Fibroblast of lung (primary cell): ENCODE data around the gene CHD9.

Source experiments
- CTCF ChIP-seq, 2 donors: IDR thresholded peaks in 1 of 2; conservative IDR thresholded peaks in 1 of 2; 1 replicate in 1 of 2; 2 replicates in 1 of 2; pipeline ENCODE4 v1.5.1; 2011 to 2012; ENCODE audit warnings: low read length in 2 of 2, control low read depth in 1 of 2, inconsistent platforms in 1 of 2, low read depth in 1 of 2, mild to moderate bottlenecking in 1 of 2
- EZH2 ChIP-seq: IDR thresholded peaks from 2 replicates; pipeline ENCODE4 v1.5.1; 2012; ENCODE audit warnings: low read length, control low read depth, mild to moderate bottlenecking; ENCODE audit errors: missing control alignments

DNA sequence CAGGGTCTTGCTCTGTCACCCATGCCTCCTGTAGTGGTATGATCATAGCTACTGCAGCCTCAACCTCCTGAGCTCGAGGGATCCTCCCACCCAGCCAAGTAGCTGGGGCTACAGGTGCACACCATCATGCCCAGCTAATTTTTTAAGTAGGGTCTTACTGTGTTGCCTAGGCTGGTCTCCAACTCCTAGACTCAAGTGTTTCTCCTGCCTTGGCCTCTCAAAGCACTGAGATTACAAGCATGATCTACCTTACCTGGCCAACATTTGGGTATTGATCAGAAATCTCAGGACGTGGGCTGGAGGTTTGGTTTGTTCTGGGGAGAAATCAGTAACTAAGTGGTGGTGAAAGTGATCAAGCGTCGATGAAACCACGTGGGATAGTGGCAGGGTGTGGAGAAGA, 4.1 kb downstream of the CHD9 start:
- TF ChIP-seq EZH2 = no peak
- no peak for TF ChIP-seq CTCF (conservative IDR thresholded peaks at IDR 0.05 in 1 of 2, IDR thresholded peaks at IDR 0.05 in 1 of 2; ENCODE audit: low read depth in 1 of 2, low read length in 2 of 2)
